Measurements from ENCODE around the gene CRMP1.

GRCh38 chr4:5772528-5773270 lies 120.2 kb downstream of the CRMP1 start:
- TF ChIP-seq, protein P1, sequence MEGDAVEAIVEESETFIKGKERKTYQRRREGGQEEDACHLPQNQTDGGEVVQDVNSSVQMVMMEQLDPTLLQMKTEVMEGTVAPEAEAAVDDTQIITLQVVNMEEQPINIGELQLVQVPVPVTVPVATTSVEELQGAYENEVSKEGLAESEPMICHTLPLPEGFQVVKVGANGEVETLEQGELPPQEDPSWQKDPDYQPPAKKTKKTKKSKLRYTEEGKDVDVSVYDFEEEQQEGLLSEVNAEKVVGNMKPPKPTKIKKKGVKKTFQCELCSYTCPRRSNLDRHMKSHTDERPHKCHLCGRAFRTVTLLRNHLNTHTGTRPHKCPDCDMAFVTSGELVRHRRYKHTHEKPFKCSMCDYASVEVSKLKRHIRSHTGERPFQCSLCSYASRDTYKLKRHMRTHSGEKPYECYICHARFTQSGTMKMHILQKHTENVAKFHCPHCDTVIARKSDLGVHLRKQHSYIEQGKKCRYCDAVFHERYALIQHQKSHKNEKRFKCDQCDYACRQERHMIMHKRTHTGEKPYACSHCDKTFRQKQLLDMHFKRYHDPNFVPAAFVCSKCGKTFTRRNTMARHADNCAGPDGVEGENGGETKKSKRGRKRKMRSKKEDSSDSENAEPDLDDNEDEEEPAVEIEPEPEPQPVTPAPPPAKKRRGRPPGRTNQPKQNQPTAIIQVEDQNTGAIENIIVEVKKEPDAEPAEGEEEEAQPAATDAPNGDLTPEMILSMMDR (conservative IDR thresholded peaks at IDR 0.05; ENCODE audit: low read length), result no peak
- no peak for TF ChIP-seq EZH2phosphoT487 (IDR thresholded peaks at IDR 0.05; ENCODE audit: borderline replicate concordance)

Data from Loucy (cell line).